Stomach (tissue), 9 donors: ENCODE measurements around the gene RALBP1. TPM values are rescaled to one million over a fixed set of nuclear protein-coding genes. Genes with fewer than 3 reads are reported as not detected.

Experiments used
- DNase-seq, 2 donors: peaks; one replicate each; pipeline versions ENCODE4 v3.0.0 to v3.0.0-alpha.2; 2013 to 2019
- H3K27ac ChIP-seq, 5 donors: fragments of 200-600 bp in 4 of 5; sonication (generic) in 4 of 5; one replicate each; pipeline ENCODE4 v1.5.1; 2013 to 2019; ENCODE audit warnings: mild to moderate bottlenecking in 1 of 5, moderate library complexity in 1 of 5
- H3K27me3 ChIP-seq, 3 donors: fragments of 200-600 bp; sonication (generic); one replicate each; pipeline ENCODE4 v1.5.1; 2017 to 2019; ENCODE audit warnings: mixed run types in 1 of 3
- H3K36me3 ChIP-seq, 4 donors: fragments of 200-600 bp; sonication (generic); 1 replicate in 3 of 4; 2 replicates in 1 of 4; pipeline ENCODE4 v1.5.1; 2016 to 2019
- H3K4me1 ChIP-seq, 4 donors: fragments of 200-600 bp; sonication (generic); one replicate each; pipeline ENCODE4 v1.5.1; 2016 to 2019
- H3K4me3 ChIP-seq, 4 donors: fragments of 200-600 bp; sonication (generic) in 3 of 4; one replicate each; pipeline ENCODE4 v1.5.1; 2016 to 2019; ENCODE audit warnings: mild to moderate bottlenecking in 1 of 4
- H3K9me3 ChIP-seq, 4 donors: fragments of 200-600 bp; sonication (generic); one replicate each; pipeline ENCODE4 v1.5.1; 2016 to 2019
- CTCF ChIP-seq, 7 experiments: fragments of 450-650 bp in 4 of 7; fragments of 200-600 bp in 3 of 7; sonication (generic) in 3 of 7; IDR thresholded peaks; one replicate each; pipeline ENCODE4 v1.5.1; 2016 to 2019; ENCODE audit warnings: antibody characterized with exemption in 7 of 7, control low read depth in 2 of 7, mild to moderate bottlenecking in 1 of 7
- EP300 ChIP-seq: sonication (generic); formaldehyde crosslinking; IDR thresholded peaks from one replicate; pipeline ENCODE4 v1.6.1; 2017; ENCODE audit warnings: antibody characterized with exemption
- POLR2A ChIP-seq, 4 donors: fragments of 450-650 bp; IDR thresholded peaks; one replicate each; pipeline ENCODE4 v1.6.1; 2016; ENCODE audit warnings: antibody characterized with exemption in 4 of 4, control low read depth in 2 of 4, mild to moderate bottlenecking in 1 of 4, moderate library complexity in 1 of 4
- POLR2AphosphoS5 ChIP-seq, 3 donors: sonication (generic); formaldehyde crosslinking; IDR thresholded peaks; one replicate each; pipeline ENCODE4 v1.6.1; 2016; ENCODE audit warnings: antibody characterized with exemption in 3 of 3
- WGBS, 5 donors: extraction: QIAGEN DNeasy Blood & Tissue Kit in 3 of 5; methylation state at CpG; one replicate each; pipeline versions ENCODE4 v1.1.5 to v1.1.7; 2013 to 2018; 5-methylcytosine and 5-hydroxymethylcytosine counted together
- intact Hi-C: fragments of 100-400 bp; cut with DNase I; formaldehyde crosslinking; loops from one replicate; pipeline ENCODE4 v1.15.1; 2023; ENCODE audit warnings: low total_unique reads
- polyA plus RNA-seq, 3 donors: library from polyadenylated mRNA; stranded (reverse); fragments of 200-250 nt; gene quantifications; one replicate each; pipeline ENCODE4 v1.2.3, GENCODE V29; 2013
- total RNA-seq, 5 donors: library from RNA; depleted of rRNA; stranded (reverse); fragments of >200 nt; gene quantifications; one replicate each; pipeline versions ENCODE4 v1.1.0 to v1.2.3, GENCODE V29; 2014 to 2016
- donor health status: healthy with polysubstance abuse.
- donor health status: Bipolar disorder and iron deficiency.
- donor health status: healthy.

Gene RALBP1
- total and polyA plus RNA-seq, 8 donors, result 15.2 to 182 (median 43.6) TPM

DNA sequence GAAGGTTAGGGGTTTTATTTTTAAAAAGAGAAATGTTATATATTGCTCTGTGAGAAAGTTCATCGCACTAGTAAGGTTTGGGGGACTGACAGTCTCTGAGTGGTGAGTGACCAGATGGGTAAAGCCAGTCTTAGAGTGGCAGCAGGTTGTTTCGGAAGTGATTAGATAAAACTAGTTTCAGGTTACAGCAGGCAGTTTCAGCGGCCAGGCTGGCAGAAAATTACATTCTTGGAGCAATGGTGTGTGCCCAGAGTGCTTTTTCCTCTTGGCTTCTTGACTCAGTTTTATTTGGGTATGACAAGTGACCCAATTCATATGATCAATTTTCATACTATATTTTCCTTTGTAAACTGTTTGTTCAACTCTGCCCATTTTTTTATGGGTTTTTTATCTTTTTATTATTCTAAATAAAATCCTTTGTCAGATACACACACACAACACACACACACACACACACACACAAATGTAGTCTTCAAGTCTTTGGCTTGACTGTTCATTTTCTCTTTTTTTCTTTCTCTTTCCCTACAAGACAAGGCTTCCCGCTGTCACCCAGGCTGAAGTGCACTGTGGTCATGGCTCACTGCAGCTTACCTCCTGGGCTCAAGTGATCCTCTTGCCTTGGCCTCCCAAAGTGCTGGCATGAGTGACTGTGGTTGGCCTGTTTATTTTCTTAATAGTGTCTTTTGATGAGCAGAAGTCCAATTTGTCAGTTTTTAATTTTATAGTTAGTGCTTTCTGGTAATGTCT, 30.9 kb downstream of the RALBP1 start:
- 47 to 68% (median 60%) methylated on average over 4 of the region's 4 CpGs for WGBS, 5 donors
- Histone ChIP-seq H3K4me3 (no peak overlapping the region), H3K27me3 (no peaks in the 10 kb centered on the region), H3K36me3 (peaks cover 0 to 5% (median 0%) of the 10 kb centered on the region in 4 donors), H3K9me3 (peaks cover 0 to 16% (median 10%) of the 10 kb centered on the region in 4 donors), H3K4me1 (peaks cover 0 to 28% (median 15%) of the 10 kb centered on the region in 4 donors), H3K27ac (peak overlapping the region in 1 of 5 donors; percentile 27)
- TF ChIP-seq EP300 (no peak), POLR2AphosphoS5 (IDR thresholded peaks at IDR 0.05) (no peak), CTCF (IDR thresholded peaks at IDR 0.05) (no peak), POLR2A (IDR thresholded peaks at IDR 0.05) (no peak)
- DNase-seq, result peak in 1 of 2 donors; percentile 56
- intact Hi-C loops, result no loop called here

GRCh38 chr18:9507565-9508088, 32.3 kb downstream of the RALBP1 start:
- Histone ChIP-seq H3K36me3 (peaks cover 0 to 3% (median 0%) of the 10 kb centered on the region in 4 donors), H3K4me1 (peaks cover 0 to 28% (median 14%) of the 10 kb centered on the region in 4 donors), H3K9me3 (peaks cover 0 to 13% (median 7%) of the 10 kb centered on the region in 4 donors), H3K27ac (no peak overlapping the region), H3K4me3 (no peak overlapping the region), H3K27me3 (no peaks in the 10 kb centered on the region)
- WGBS, 5 donors, result 61 to 78% (median 71%) methylated on average over 2 of the region's 2 CpGs
- TF ChIP-seq CTCF (IDR thresholded peaks at IDR 0.05), result no peak
- no peak for TF ChIP-seq EP300
- TF ChIP-seq POLR2A (IDR thresholded peaks at IDR 0.05), result no peak
- no peak for TF ChIP-seq POLR2AphosphoS5 (IDR thresholded peaks at IDR 0.05)
- intact Hi-C loops, result no loop called here
- DNase-seq, result no peak

GRCh38 chr18:9508446-9509025, 33.2 kb downstream of the RALBP1 start:
- no peak for DNase-seq
- H3K4me1 ChIP-seq, result peaks cover 0 to 29% (median 15%) of the 10 kb centered on the region in 4 donors
- no peaks in the 10 kb centered on the region for H3K27me3 ChIP-seq
- 47 to 75% (median 57%) methylated on average over 2 of the region's 2 CpGs for WGBS, 5 donors
- no peak overlapping the region for H3K4me3 ChIP-seq
- intact Hi-C loops, result no loop called here
- H3K36me3 ChIP-seq, result peaks cover 0 to 8% (median 7%) of the 10 kb centered on the region in 4 donors
- no peak overlapping the region for H3K27ac ChIP-seq
- peaks cover 0 to 4% (median under 1%) of the 10 kb centered on the region in 4 donors for H3K9me3 ChIP-seq
- TF ChIP-seq POLR2AphosphoS5 (IDR thresholded peaks at IDR 0.05) (no peak), EP300 (no peak), CTCF (IDR thresholded peaks at IDR 0.05) (no peak), POLR2A (IDR thresholded peaks at IDR 0.05) (no peak)

DNA sequence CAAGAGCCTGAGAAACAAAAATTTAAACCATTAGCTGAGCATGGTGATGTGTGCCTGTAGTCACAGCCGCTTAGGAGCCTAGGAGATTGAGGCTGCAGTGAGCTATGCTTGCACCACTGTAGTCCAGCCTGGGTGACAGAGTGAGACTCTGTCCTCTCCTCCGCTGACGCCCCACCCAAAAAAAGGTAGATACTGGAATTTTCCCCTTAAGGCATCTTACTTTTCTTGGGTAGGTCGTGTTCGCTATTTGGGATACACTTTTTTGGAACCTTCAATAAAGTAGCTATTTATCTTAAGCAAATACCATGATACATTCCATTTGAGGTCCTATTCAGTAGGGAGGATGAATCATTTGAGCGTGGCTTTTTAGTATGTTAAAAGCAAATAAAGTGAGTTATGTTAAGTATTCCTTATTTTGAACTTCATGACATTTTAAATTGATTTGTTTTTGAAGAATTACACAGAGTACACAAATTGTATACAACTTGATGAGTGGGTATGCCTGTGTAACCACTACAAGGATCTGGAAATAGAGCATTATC, 38.7 kb downstream of the RALBP1 start:
- Histone ChIP-seq H3K4me1 (peaks cover 0 to 50% (median 14%) of the 10 kb centered on the region in 4 donors), H3K4me3 (no peak overlapping the region), H3K27ac (peak overlapping the region in 1 of 5 donors; percentile 3), H3K9me3 (no peaks in the 10 kb centered on the region), H3K27me3 (no peaks in the 10 kb centered on the region), H3K36me3 (peaks cover 0 to 34% (median 30%) of the 10 kb centered on the region in 4 donors)
- DNase-seq, result no peak
- TF ChIP-seq EP300 (no peak), POLR2A (IDR thresholded peaks at IDR 0.05) (no peak), CTCF (IDR thresholded peaks at IDR 0.05) (no peak), POLR2AphosphoS5 (IDR thresholded peaks at IDR 0.05) (no peak)
- WGBS, 5 donors, result 57 to 70% (median 60%) methylated on average over 6 of the region's 6 CpGs
- intact Hi-C loops, result no loop called here
